Suprapubic skin (tissue), 4 donors: ENCODE data around the gene BICC1. TPM values are rescaled to one million over a fixed set of nuclear protein-coding genes. Genes with fewer than 3 reads are reported as not detected.

ENCODE experiments used
- DNase-seq, 2 donors: peaks; one replicate each; pipeline ENCODE4 v3.0.0-alpha.2; 2019; ENCODE audit warnings: low spot score in 2 of 2
- H3K27ac ChIP-seq: fragments of 200-600 bp; sonication (generic); one replicate; pipeline ENCODE4 v1.5.1; 2019
- H3K27me3 ChIP-seq: fragments of 200-600 bp; sonication (generic); one replicate; pipeline ENCODE4 v1.5.1; 2019
- H3K36me3 ChIP-seq: fragments of 200-600 bp; sonication (generic); one replicate; pipeline ENCODE4 v1.5.1; 2019
- H3K4me1 ChIP-seq: fragments of 200-600 bp; sonication (generic); one replicate; pipeline ENCODE4 v1.5.1; 2019
- H3K4me3 ChIP-seq: fragments of 200-600 bp; sonication (generic); one replicate; pipeline ENCODE4 v1.5.1; 2019; ENCODE audit warnings: mild to moderate bottlenecking
- H3K9me3 ChIP-seq: fragments of 200-600 bp; sonication (generic); one replicate; pipeline ENCODE4 v1.5.1; 2019
- CTCF ChIP-seq, 2 donors: fragments of 200-600 bp in 1 of 2; fragments of 450-650 bp in 1 of 2; sonication (generic) in 1 of 2; IDR thresholded peaks; one replicate each; pipeline ENCODE4 v1.5.1; 2016 to 2019; ENCODE audit warnings: antibody characterized with exemption in 2 of 2, mild to moderate bottlenecking in 1 of 2, moderate library complexity in 1 of 2
- EP300 ChIP-seq: sonication (generic); formaldehyde crosslinking; IDR thresholded peaks from one replicate; pipeline ENCODE4 v1.6.1; 2017; ENCODE audit warnings: antibody characterized with exemption
- POLR2A ChIP-seq, 2 donors: fragments of 450-650 bp; IDR thresholded peaks; one replicate each; pipeline ENCODE4 v1.6.1; 2017; ENCODE audit warnings: antibody characterized with exemption in 2 of 2, mild to moderate bottlenecking in 2 of 2, moderate library complexity in 2 of 2
- POLR2AphosphoS5 ChIP-seq, 3 donors: sonication (generic); formaldehyde crosslinking; IDR thresholded peaks; one replicate each; pipeline ENCODE4 v1.6.1; 2017; ENCODE audit warnings: antibody characterized with exemption in 3 of 3
- WGBS: methylation state at CpG from one replicate; pipeline ENCODE4 v1.1.5; 2018; 5-methylcytosine and 5-hydroxymethylcytosine counted together
- total RNA-seq, 4 donors: library from RNA; depleted of rRNA; stranded (reverse); fragments of >200 nt; gene quantifications; one replicate each; pipeline ENCODE4 v1.1.0, GENCODE V29; 2016

BICC1 gene
- total RNA-seq, 4 donors from 2014 or later = 2.4 to 6.9 (median 3.5) TPM

DNA sequence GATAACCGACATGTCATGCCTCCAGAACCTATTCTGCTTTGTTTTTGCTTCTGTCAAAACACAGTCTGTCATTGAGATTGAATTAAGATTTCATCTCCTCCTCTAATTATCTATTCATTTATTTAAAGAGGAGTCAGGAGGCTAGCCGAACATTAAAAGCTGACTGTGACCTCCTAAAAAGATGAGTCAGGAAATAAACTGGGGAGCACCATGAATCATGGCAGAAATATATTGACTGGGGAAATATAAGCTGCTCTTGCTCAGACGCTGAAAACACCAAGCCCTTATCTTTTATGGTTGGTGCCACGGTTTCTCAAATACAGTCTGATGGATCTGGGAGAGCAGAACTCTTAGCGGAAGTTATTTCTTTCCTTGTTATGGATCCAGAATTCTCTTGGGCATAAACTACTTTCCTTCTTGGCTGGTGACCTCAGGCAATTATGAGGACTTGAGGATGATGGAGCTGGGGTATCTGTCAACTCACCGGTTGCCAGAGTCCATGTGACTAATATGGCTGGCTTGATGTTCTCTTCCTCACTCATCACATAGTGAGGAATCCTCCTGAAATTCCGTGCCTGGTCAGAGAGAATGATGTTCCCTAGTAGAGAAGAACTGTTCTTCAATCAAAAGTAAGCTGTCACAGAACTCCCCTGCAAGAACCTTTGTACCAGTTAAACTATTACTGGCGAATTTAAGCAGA is 356.2 kb downstream of the BICC1 start:
- Histone ChIP-seq H3K36me3 (no peaks in the 10 kb centered on the region), H3K27me3 (no peaks in the 10 kb centered on the region), H3K27ac (no peak overlapping the region), H3K4me1 (no peaks in the 10 kb centered on the region), H3K4me3 (no peak overlapping the region), H3K9me3 (no peaks in the 10 kb centered on the region)
- DNase-seq = no peak
- 74% methylated on average over 8 of the region's 8 CpGs for WGBS
- TF ChIP-seq CTCF (IDR thresholded peaks at IDR 0.05) = no peak
- TF ChIP-seq POLR2A (IDR thresholded peaks at IDR 0.05) = no peak
- TF ChIP-seq EP300 = no peak
- TF ChIP-seq POLR2AphosphoS5 (IDR thresholded peaks at IDR 0.05) = no peak

DNA sequence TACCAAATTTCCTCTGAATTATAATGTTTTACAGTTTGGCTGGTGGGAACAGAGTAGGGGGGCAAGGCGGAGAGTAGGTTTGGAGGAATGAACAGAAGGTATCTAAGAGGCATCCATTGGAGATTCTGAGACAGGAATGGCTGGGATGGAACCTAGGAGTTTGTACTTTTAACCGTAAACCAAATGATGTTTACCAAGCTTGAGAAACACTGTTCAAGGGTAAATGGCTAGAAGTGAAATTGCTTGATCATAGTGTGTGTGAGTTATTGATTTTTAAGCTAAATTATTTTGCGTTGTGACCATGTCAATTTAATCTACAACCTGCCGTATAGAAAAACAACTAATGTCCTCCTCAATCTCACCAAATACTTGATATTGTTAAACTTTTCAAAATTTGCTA is 357.4 kb downstream of the BICC1 start:
- Histone ChIP-seq H3K27me3 (no peaks in the 10 kb centered on the region), H3K9me3 (no peaks in the 10 kb centered on the region), H3K4me1 (no peaks in the 10 kb centered on the region), H3K4me3 (no peak overlapping the region), H3K36me3 (no peaks in the 10 kb centered on the region), H3K27ac (no peak overlapping the region)
- no peak for TF ChIP-seq EP300
- TF ChIP-seq POLR2A (IDR thresholded peaks at IDR 0.05) = no peak
- no peak for TF ChIP-seq POLR2AphosphoS5 (IDR thresholded peaks at IDR 0.05)
- no peak for TF ChIP-seq CTCF (IDR thresholded peaks at IDR 0.05)
- 98% methylated on average over 4 of the region's 4 CpGs for WGBS
- no peak for DNase-seq

DNA sequence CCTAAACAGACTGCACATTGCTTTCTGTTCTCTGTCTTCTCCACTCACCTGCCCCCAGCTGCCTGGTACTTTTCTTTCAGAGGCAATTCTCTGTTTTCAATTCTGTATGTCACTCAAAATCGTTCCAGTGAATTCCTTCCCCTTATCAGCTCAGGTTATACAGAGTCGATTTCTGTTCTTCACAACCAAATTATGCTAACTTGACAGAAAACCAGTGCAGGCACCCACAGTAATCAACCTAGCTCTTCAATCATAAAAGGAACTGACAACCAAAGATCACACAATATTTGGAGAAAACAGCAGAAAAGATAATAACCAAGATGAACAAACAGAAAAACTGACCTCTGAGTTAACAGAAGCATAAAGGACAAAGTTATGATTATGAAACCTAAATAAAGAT is 360.5 kb downstream of the BICC1 start:
- Histone ChIP-seq H3K9me3 (no peaks in the 10 kb centered on the region), H3K4me1 (no peaks in the 10 kb centered on the region), H3K36me3 (no peaks in the 10 kb centered on the region), H3K27ac (no peak overlapping the region), H3K4me3 (no peak overlapping the region), H3K27me3 (no peaks in the 10 kb centered on the region)
- TF ChIP-seq EP300 = no peak
- no peak for TF ChIP-seq POLR2AphosphoS5 (IDR thresholded peaks at IDR 0.05)
- TF ChIP-seq CTCF (IDR thresholded peaks at IDR 0.05) = no peak
- TF ChIP-seq POLR2A (IDR thresholded peaks at IDR 0.05) = no peak
- DNase-seq = no peak
- WGBS = 46% methylated on average over 2 of the region's 2 CpGs

Other genes with a start within 250 kb of the BICC1 start
- 10 to 100 TPM; 11.2 to 16.6 (median 14.3) TPM for gene IPMK, start 245.0 kb upstream of the BICC1 start, total RNA-seq
- 10 to 100 TPM; 12.6 to 22.7 (median 18.2) TPM for gene CISD1, start 243.7 kb upstream of the BICC1 start, total RNA-seq
- 10 to 100 TPM in 2 of 4 donors, 1 to 10 TPM in 2; 8.3 to 11.5 (median 9.6) TPM for gene UBE2D1, start 177.9 kb upstream of the BICC1 start, total RNA-seq
- 10 to 100 TPM; 16.6 to 22.9 (median 19.8) TPM for gene TFAM, start 127.5 kb upstream of the BICC1 start, total RNA-seq